Memory B cell (primary cell): Measurements from ENCODE around the gene CENATAC.
A peak's percentile ranks its signal among the peaks of the same experiment; 100 is the strongest.
"Not testable (repeated sequence)": the region's sequence is repeated elsewhere in the genome, so short reads cannot be mapped to it uniquely, and the experiment has no call there.

ENCODE experiments used
- ATAC-seq: fragments of 150-1000 bp; cut with Tn5 transposase; 2 replicates; pipeline ENCODE4 v1.10.0; 2021; ENCODE audit warnings: low read depth, mild to moderate bottlenecking, moderate library complexity
- DNase-seq, 2 donors: peaks; one replicate each; pipeline ENCODE4 v3.0.0; 2022; ENCODE audit warnings: low spot score in 2 of 2
- H3K27ac Mint-ChIP-seq: one replicate; pipeline ENCODE4 v1.8.0; 2022; ENCODE audit warnings: mild to moderate bottlenecking, moderate library complexity, mixed read lengths
- H3K27me3 Mint-ChIP-seq: one replicate; pipeline ENCODE4 v1.8.0; 2022; ENCODE audit warnings: mixed read lengths
- H3K36me3 Mint-ChIP-seq: one replicate; pipeline ENCODE4 v1.8.0; 2022; ENCODE audit warnings: mild to moderate bottlenecking, mixed read lengths
- H3K4me1 Mint-ChIP-seq: one replicate; pipeline ENCODE4 v1.8.0; 2022; ENCODE audit warnings: mixed read lengths
- H3K4me3 Mint-ChIP-seq: one replicate; pipeline ENCODE4 v1.8.0; 2022; ENCODE audit warnings: mild to moderate bottlenecking, moderate library complexity, mixed read lengths
- H3K9me3 Mint-ChIP-seq: one replicate; pipeline ENCODE4 v1.8.0; 2022; ENCODE audit warnings: mixed read lengths

CENATAC gene

GRCh38 chr11:119025978-119026766 is 28.2 kb downstream of the CENATAC start:
- H3K9me3 Mint-ChIP-seq, result no peaks in the 10 kb centered on the region
- H3K4me3 Mint-ChIP-seq, result no peak overlapping the region
- H3K27ac Mint-ChIP-seq, result peak overlapping the region; percentile 60
- peaks cover 20% of the 10 kb centered on the region for H3K4me1 Mint-ChIP-seq
- H3K36me3 Mint-ChIP-seq, result peaks cover 23% of the 10 kb centered on the region
- ATAC-seq (no peak), DNase-seq (no peak)
- no peaks in the 10 kb centered on the region for H3K27me3 Mint-ChIP-seq

GRCh38 chr11:119026970-119027369 is 29.0 kb downstream of the CENATAC start:
- H3K4me1 Mint-ChIP-seq, result peaks cover 20% of the 10 kb centered on the region
- H3K27me3 Mint-ChIP-seq, result no peaks in the 10 kb centered on the region
- H3K36me3 Mint-ChIP-seq, result peaks cover 21% of the 10 kb centered on the region
- ATAC-seq, result no peak
- no peak overlapping the region for H3K27ac Mint-ChIP-seq
- DNase-seq, result no peak
- H3K9me3 Mint-ChIP-seq, result no peaks in the 10 kb centered on the region
- no peak overlapping the region for H3K4me3 Mint-ChIP-seq

GRCh38 chr11:119027561-119028345 is 29.8 kb downstream of the CENATAC start:
- peaks cover 21% of the 10 kb centered on the region for H3K36me3 Mint-ChIP-seq
- no peak for DNase-seq
- H3K9me3 Mint-ChIP-seq, result no peaks in the 10 kb centered on the region
- H3K27ac Mint-ChIP-seq, result no peak overlapping the region
- no peaks in the 10 kb centered on the region for H3K27me3 Mint-ChIP-seq
- peaks cover 20% of the 10 kb centered on the region for H3K4me1 Mint-ChIP-seq
- ATAC-seq, result no peak
- H3K4me3 Mint-ChIP-seq, result no peak overlapping the region

GRCh38 chr11:119028346-119029068 is 30.6 kb downstream of the CENATAC start:
- Mint-ChIP-seq H3K27ac (peak overlapping the region; percentile 45), H3K4me1 (peaks cover 18% of the 10 kb centered on the region), H3K4me3 (no peak overlapping the region), H3K9me3 (no peaks in the 10 kb centered on the region), H3K36me3 (peaks cover 17% of the 10 kb centered on the region), H3K27me3 (no peaks in the 10 kb centered on the region)
- no peak for DNase-seq
- no peak for ATAC-seq

- Mint-ChIP-seq H3K36me3 (peaks cover 16% of the 10 kb centered on the region), H3K9me3 (no peaks in the 10 kb centered on the region), H3K27ac (no peak overlapping the region), H3K4me3 (peak overlapping the region; percentile 49), H3K4me1 (peaks cover 17% of the 10 kb centered on the region), H3K27me3 (no peaks in the 10 kb centered on the region)
- ATAC-seq, result no peak
- no peak for DNase-seq
Observed at GRCh38 chr11:119029069-119029339, 31.1 kb downstream of the CENATAC start.

GRCh38 chr11:119029340-119030028 is 31.5 kb downstream of the CENATAC start:
- Mint-ChIP-seq H3K4me1 (peaks cover 17% of the 10 kb centered on the region), H3K27me3 (no peaks in the 10 kb centered on the region), H3K9me3 (no peaks in the 10 kb centered on the region), H3K27ac (peak overlapping the region; percentile 14), H3K36me3 (peaks cover 14% of the 10 kb centered on the region), H3K4me3 (peak overlapping the region; percentile 85)
- DNase-seq, result no peak
- no peak for ATAC-seq

- no peak for ATAC-seq
- Mint-ChIP-seq H3K9me3 (no peaks in the 10 kb centered on the region), H3K27ac (peak overlapping the region; percentile 14), H3K4me3 (peak overlapping the region; percentile 85), H3K4me1 (peaks cover 17% of the 10 kb centered on the region), H3K36me3 (peaks cover 11% of the 10 kb centered on the region), H3K27me3 (no peaks in the 10 kb centered on the region)
- DNase-seq, result no peak
Observed at GRCh38 chr11:119030029-119030328, 32.0 kb downstream of the CENATAC start.

- Mint-ChIP-seq H3K4me3 (peak within 1 kb of the TSS; percentile 85), H3K36me3 (peaks cover 6% of the 10 kb centered on the region), H3K27me3 (no peaks in the 10 kb centered on the region), H3K27ac (peak within 1 kb of the TSS; percentile 14), H3K4me1 (peaks cover 17% of the 10 kb centered on the region), H3K9me3 (no peaks in the 10 kb centered on the region)
- DNase-seq, result peak; percentile 99 to 100
- peak; percentile 92 for ATAC-seq
Observed at GRCh38 chr11:119030329-119031047, 32.5 kb downstream of the CENATAC start, which contains the start of gene SLC37A4. Gene SLC37A4 (minus strand): TSS chr11:119030877.

GRCh38 chr11:119031912-119032280 is 34.0 kb downstream of the CENATAC start:
- no peak overlapping the region for H3K4me3 Mint-ChIP-seq
- H3K27me3 Mint-ChIP-seq, result no peaks in the 10 kb centered on the region
- ATAC-seq (no peak), DNase-seq (no peak)
- H3K9me3 Mint-ChIP-seq, result no peaks in the 10 kb centered on the region
- peaks cover 3% of the 10 kb centered on the region for H3K36me3 Mint-ChIP-seq
- no peak overlapping the region for H3K27ac Mint-ChIP-seq
- peaks cover 17% of the 10 kb centered on the region for H3K4me1 Mint-ChIP-seq

GRCh38 chr11:119033421-119033820 is 35.5 kb downstream of the CENATAC start:
- not testable (repeated sequence) for H3K36me3 Mint-ChIP-seq, H3K27ac Mint-ChIP-seq, H3K27me3 Mint-ChIP-seq, ATAC-seq, H3K9me3 Mint-ChIP-seq, DNase-seq, H3K4me3 Mint-ChIP-seq
- peaks cover 13% of the 10 kb centered on the region for H3K4me1 Mint-ChIP-seq

- Mint-ChIP-seq H3K4me1 (peaks cover 4% of the 10 kb centered on the region), H3K27me3 (no peaks in the 10 kb centered on the region), H3K9me3 (no peaks in the 10 kb centered on the region), H3K36me3 (no peaks in the 10 kb centered on the region), H3K27ac (no peak overlapping the region), H3K4me3 (no peak overlapping the region)
- no peak for DNase-seq
- no peak for ATAC-seq
Observed at GRCh38 chr11:119034813-119035212, 36.9 kb downstream of the CENATAC start.

GRCh38 chr11:119038884-119039283 is 40.9 kb downstream of the CENATAC start:
- Mint-ChIP-seq H3K4me3 (no peak overlapping the region), H3K36me3 (no peaks in the 10 kb centered on the region), H3K27ac (no peak overlapping the region), H3K4me1 (peaks cover 3% of the 10 kb centered on the region), H3K9me3 (no peaks in the 10 kb centered on the region), H3K27me3 (no peaks in the 10 kb centered on the region)
- ATAC-seq (no peak), DNase-seq (no peak)

- not testable (repeated sequence) for H3K36me3 Mint-ChIP-seq, H3K9me3 Mint-ChIP-seq, H3K27ac Mint-ChIP-seq, H3K27me3 Mint-ChIP-seq, H3K4me3 Mint-ChIP-seq, ATAC-seq, DNase-seq, H3K4me1 Mint-ChIP-seq
Observed at GRCh38 chr11:119039471-119039870, 41.5 kb downstream of the CENATAC start.
